SK-N-SH (cell line): ENCODE data around the gene CTRB1. TPM values are rescaled to one million over a fixed set of nuclear protein-coding genes. Genes with fewer than 3 reads are reported as not detected.
"Not testable (repeated sequence)": the region's sequence is repeated elsewhere in the genome, so short reads cannot be mapped to it uniquely, and the experiment has no call there.

Experiments
- CTCF ChIA-PET: fragments of 300-600, 350-600 bp; formaldehyde crosslinking; extraction: SDS; loops from one replicate; lab custom pipeline; 2021; lab: Yijun Ruan, JAX
- POLR2A ChIA-PET: fragments of 350-600 bp; sonication (Branson Sonifier 250); formaldehyde crosslinking; extraction: SDS; loops from one replicate; lab custom pipeline; 2020; ENCODE audit warnings: antibody characterized with exemption, inconsistent platforms; lab: Yijun Ruan, JAX
- DNase-seq: peaks from one replicate; pipeline ENCODE4 v3.0.0; 2012
- H2AFZ ChIP-seq: fragments of 200-600 bp; sonication (generic); 2 replicates; pipeline ENCODE4 v1.8.1; 2016; ENCODE audit warnings: antibody characterized with exemption, mild to moderate bottlenecking, low read depth
- H3F3A ChIP-seq: fragments of 200-600 bp; sonication (generic); replicated peaks from 2 replicates; pipeline ENCODE3; 2016; ENCODE audit warnings: antibody characterized with exemption, mild to moderate bottlenecking; ENCODE audit not compliant: insufficient read depth
- H3K27ac ChIP-seq, 2 experiments: fragments of 200-500 bp in 1 of 2; fragments of 200-600 bp in 1 of 2; sonication (Bioruptor generic) in 1 of 2; sonication (generic), shearing (Covaris generic) in 1 of 2; 2 replicates each; pipeline versions ENCODE4 v1.5.1 to v1.6.1; 2014 to 2016; ENCODE audit warnings: low read depth in 2 of 2, inconsistent platforms in 1 of 2, low read length in 1 of 2, mild to moderate bottlenecking in 1 of 2, mixed read lengths in 1 of 2
- H3K27me3 ChIP-seq: fragments of 200-600 bp; sonication (generic), shearing (Covaris generic); 2 replicates; pipeline ENCODE4 v1.6.1; 2016; ENCODE audit warnings: mixed run types; ENCODE audit not compliant: insufficient read depth
- H3K36me3 ChIP-seq, 2 experiments: fragments of 200-500 bp in 1 of 2; fragments of 200-600 bp in 1 of 2; sonication (Bioruptor generic) in 1 of 2; sonication (generic) in 1 of 2; replicated peaks in 1 of 2; 2 replicates each; pipeline versions ENCODE3 to v1.5.1; 2014 to 2016; ENCODE audit warnings: low read length in 1 of 2, mild to moderate bottlenecking in 1 of 2; ENCODE audit not compliant: insufficient read depth in 2 of 2, control insufficient read depth in 1 of 2
- H3K4me1 ChIP-seq, 2 experiments: fragments of 200-500 bp in 1 of 2; fragments of 200-600 bp in 1 of 2; sonication (Bioruptor generic) in 1 of 2; sonication (generic), shearing (Covaris generic) in 1 of 2; 2 replicates each; pipeline versions ENCODE4 v1.5.1 to v1.6.1; 2014 to 2016; ENCODE audit warnings: low read depth in 1 of 2, low read length in 1 of 2, mixed run types in 1 of 2; ENCODE audit not compliant: insufficient read depth in 2 of 2, control insufficient read depth in 1 of 2
- H3K4me2 ChIP-seq: fragments of 200-600 bp; sonication (generic), shearing (Covaris generic); 2 replicates; pipeline ENCODE4 v1.6.1; 2017; ENCODE audit warnings: mixed run types
- H3K4me3 ChIP-seq, 2 experiments: fragments of 200-500 bp in 1 of 2; fragments of 200-600 bp in 1 of 2; sonication (Bioruptor generic) in 1 of 2; sonication (generic), shearing (Covaris generic) in 1 of 2; 2 replicates each; pipeline versions ENCODE4 v1.5.1 to v1.8.1; 2014 to 2016; ENCODE audit warnings: low read depth in 2 of 2, inconsistent platforms in 1 of 2, low read length in 1 of 2, mild to moderate bottlenecking in 1 of 2, mixed read lengths in 1 of 2, moderate library complexity in 1 of 2
- H3K79me2 ChIP-seq: fragments of 200-600 bp; sonication (generic); 2 replicates; pipeline ENCODE4 v1.8.1; 2017; ENCODE audit warnings: mild to moderate bottlenecking; ENCODE audit not compliant: insufficient read depth
- H3K9ac ChIP-seq: fragments of 200-600 bp; sonication (generic); 2 replicates; pipeline ENCODE4 v1.6.1; 2017; ENCODE audit warnings: mixed run types
- H3K9me2 ChIP-seq: fragments of 200-600 bp; sonication (generic); 2 replicates; pipeline ENCODE4 v1.6.1; 2017; ENCODE audit warnings: mixed run types
- H3K9me3 ChIP-seq: fragments of 200-600 bp; sonication (generic); 2 replicates; pipeline ENCODE4 v1.6.1; 2017; ENCODE audit warnings: mixed run types, mild to moderate bottlenecking, moderate library complexity
- H4K20me1 ChIP-seq: fragments of 200-600 bp; sonication (generic); 2 replicates; pipeline ENCODE4 v1.6.1; 2017; ENCODE audit warnings: mild to moderate bottlenecking, mixed run types; ENCODE audit not compliant: insufficient read depth
- EP300 ChIP-seq, 2 experiments: IDR thresholded peaks; 2 replicates each; pipeline versions ENCODE4 v1.4.0 to v1.6.1; 2012; ENCODE audit warnings: borderline replicate concordance in 1 of 2, low read depth in 1 of 2, low read length in 1 of 2
- EZH2phosphoT487 ChIP-seq: fragments of 200-600 bp; sonication (generic); IDR thresholded peaks from 2 replicates; pipeline ENCODE4 v1.6.1; 2017; ENCODE audit warnings: low read depth, mixed run types, mild to moderate bottlenecking, antibody characterized with exemption, moderate library complexity, borderline replicate concordance
- FOSL2 ChIP-seq: IDR thresholded peaks from 2 replicates; pipeline ENCODE4 v1.4.0; 2012; ENCODE audit warnings: low read depth, mild to moderate bottlenecking, moderate library complexity, borderline replicate concordance
- FOXJ3 ChIP-seq: sonication (generic); formaldehyde crosslinking; IDR thresholded peaks from 2 replicates; pipeline ENCODE4 v1.5.1; 2020; ENCODE audit warnings: mild to moderate bottlenecking, missing genetic modification reagents
- GATA2 ChIP-seq: sonication (generic); formaldehyde crosslinking; IDR thresholded peaks from 2 replicates; pipeline ENCODE4 v1.5.0; 2020; ENCODE audit warnings: mild to moderate bottlenecking, missing genetic modification reagents
- MAX ChIP-seq: IDR thresholded peaks from 2 replicates; pipeline ENCODE4 v1.4.0; 2012; ENCODE audit warnings: low read depth
- MXI1 ChIP-seq: IDR thresholded peaks from 2 replicates; pipeline ENCODE4 v1.6.1; 2012; ENCODE audit warnings: mild to moderate bottlenecking, low read depth, low read length, improper control_type of control experiment
- NRF1 ChIP-seq: IDR thresholded peaks from 2 replicates; pipeline ENCODE4 v1.6.1; 2012; ENCODE audit warnings: low read depth, mild to moderate bottlenecking, low read length
- RAD21 ChIP-seq: IDR thresholded peaks from 2 replicates; pipeline ENCODE4 v1.6.1; 2012; ENCODE audit warnings: mild to moderate bottlenecking, low read length
- RCOR1 ChIP-seq: fragments of 150-350 bp; IDR thresholded peaks from 2 replicates; pipeline ENCODE4 v1.6.1; 2017; ENCODE audit warnings: antibody characterized with exemption, low read length
- SIN3A ChIP-seq: IDR thresholded peaks from 2 replicates; pipeline ENCODE4 v1.6.1; 2012; ENCODE audit warnings: low read depth, mild to moderate bottlenecking, low read length, moderate library complexity, borderline replicate concordance
- SMC3 ChIP-seq: IDR thresholded peaks from 2 replicates; pipeline ENCODE4 v1.6.1; 2012; ENCODE audit warnings: low read depth, low read length, improper control_type of control experiment
- TAF1 ChIP-seq: IDR thresholded peaks from 2 replicates; pipeline ENCODE4 v1.6.1; 2012; ENCODE audit warnings: low read depth, mild to moderate bottlenecking, low read length, moderate library complexity, borderline replicate concordance
- TCF12 ChIP-seq: IDR thresholded peaks from 2 replicates; pipeline ENCODE4 v1.4.0; 2012
- USF1 ChIP-seq: IDR thresholded peaks from 2 replicates; pipeline ENCODE4 v1.4.0; 2012; ENCODE audit warnings: low read depth, borderline replicate concordance
- USF2 ChIP-seq: fragments of 150-350 bp; IDR thresholded peaks from 2 replicates; pipeline ENCODE4 v1.6.1; 2017; ENCODE audit warnings: antibody characterized with exemption, low read length, low read depth, borderline replicate concordance
- ZBTB33 ChIP-seq: IDR thresholded peaks from 2 replicates; pipeline ENCODE4 v1.4.0; 2012; ENCODE audit warnings: low read depth, borderline replicate concordance
- WGBS: methylation state at CpG from one replicate; pipeline ENCODE4 v1.1.6; 2017; ENCODE audit warnings: low lambda C conversion rate; 5-methylcytosine and 5-hydroxymethylcytosine counted together
- polyA plus RNA-seq, 3 experiments: library from polyadenylated mRNA; depleted of rRNA; stranded (reverse); fragments of >200 nt; gene quantifications; 2 replicates each; pipeline ENCODE4 v1.2.3, GENCODE V29; 2012

The CTRB1 gene
- polyA plus RNA-seq, 1 of the 3 experiments (the other 2 are of a cell fraction): not detected

- H4K20me1 ChIP-seq: peaks cover 42% of the 10 kb centered on the region
- peak; percentile 88 for DNase-seq
- H3K4me3 ChIP-seq, H3K9me2 ChIP-seq, H3K4me2 ChIP-seq, POLR2A ChIA-PET, H3K9me3 ChIP-seq, H3K27me3 ChIP-seq, H2AFZ ChIP-seq: not testable (repeated sequence)
- peaks cover 29% of the 10 kb centered on the region for H3F3A ChIP-seq
- 82% methylated on average over 4 of the region's 7 CpGs for WGBS
- CTCF ChIA-PET: interaction anchor here (0.7 to 2.8 kb wide), 7 partner anchors 9 to 152 kb away, joined by 3 to 16 read pairs (median 4); partner anchors contain the start of gene BCAR1
- H3K36me3 ChIP-seq: peaks cover 12 to 40% of the 10 kb centered on the region in 2 experiments
- peak overlapping the region; percentile 72; the same call in 1 of the 2 replicates for H3K9ac ChIP-seq
- peaks cover 49 to 70% of the 10 kb centered on the region in 2 experiments for H3K4me1 ChIP-seq
- TF ChIP-seq RAD21: peak; percentile 12; the same call in 1 of the 2 replicates
- 0 out of 2 replicates have a peak, but pooled peaks have one; percentile 25 for TF ChIP-seq MXI1
- TF ChIP-seq FOXJ3: peak; percentile 73; the same call in 1 of the 2 replicates
- peak in 1 of 2 experiments; percentile 28; a peak in 1 of 4 replicates for TF ChIP-seq EP300 (IDR thresholded peaks at IDR 0.05; ENCODE audit: borderline replicate concordance in 1 of 2, low read depth in 1 of 2, low read length in 1 of 2)
- H3K79me2 ChIP-seq: peaks cover 98% of the 10 kb centered on the region
- peak overlapping the region; percentile 85 to 95 for H3K27ac ChIP-seq
Measured at GRCh38 chr16:75240633-75241032, 21.8 kb downstream of the CTRB1 start.

GRCh38 chr16:75241412-75241811 is 22.6 kb downstream of the CTRB1 start:
- H3K9me2 ChIP-seq: no peaks in the 10 kb centered on the region
- DNase-seq: no peak
- H3K4me1 ChIP-seq: peaks cover 56 to 78% of the 10 kb centered on the region in 2 experiments
- no peak overlapping the region for H2AFZ ChIP-seq
- H3K4me2 ChIP-seq: no peak overlapping the region
- CTCF ChIA-PET: interaction anchor here (0.7 kb wide), 1 partner anchor 9 kb away, joined by 4 read pairs; no protein-coding TSS in a partner anchor
- no peak for TF ChIP-seq TCF12
- no peak for TF ChIP-seq RCOR1
- TF ChIP-seq USF2: no peak
- no peak for TF ChIP-seq TAF1
- no peak for TF ChIP-seq FOXJ3
- TF ChIP-seq NRF1: no peak
- TF ChIP-seq SIN3A: no peak
- TF ChIP-seq MAX: no peak
- TF ChIP-seq EZH2phosphoT487: no peak
- TF ChIP-seq SMC3: no peak
- no peak for TF ChIP-seq ZBTB33
- TF ChIP-seq FOSL2: no peak
- TF ChIP-seq USF1: no peak
- TF ChIP-seq EP300 (IDR thresholded peaks at IDR 0.05; ENCODE audit: borderline replicate concordance in 1 of 2, low read depth in 1 of 2, low read length in 1 of 2): no peak
- TF ChIP-seq GATA2 (CRISPR knock-in tag): no peak
- H3K9me3 ChIP-seq: no peaks in the 10 kb centered on the region
- POLR2A ChIA-PET: no interaction called here
- no peaks in the 10 kb centered on the region for H3K27me3 ChIP-seq
- H3K4me3 ChIP-seq: no peak overlapping the region
- H3K27ac ChIP-seq: peak overlapping the region; percentile 34 to 80; a peak in 3 of 4 replicates
- no peak overlapping the region; the same call in 1 of the 2 replicates for H3K9ac ChIP-seq
- WGBS: 80% methylated on average over 3 of the region's 8 CpGs
- H3K36me3 ChIP-seq: peaks cover 12 to 40% of the 10 kb centered on the region in 2 experiments
- H3K79me2 ChIP-seq: peaks cover 98% of the 10 kb centered on the region
- peaks cover 37% of the 10 kb centered on the region for H3F3A ChIP-seq
- peaks cover 35% of the 10 kb centered on the region for H4K20me1 ChIP-seq
